Measurements from ENCODE around the gene FBXL13.

GRCh38 chr7:103106005-103106702 is 31.6 kb upstream of the FBXL13 start:
- TF ChIP-seq CTCF (IDR thresholded peaks at IDR 0.05) (no peak), POLR2A (IDR thresholded peaks at IDR 0.05; ENCODE audit: low read depth) (no peak)
